GM18907 (cell line): ENCODE measurements around the gene PPP2R5E.
A peak's percentile ranks its signal among the peaks of the same experiment; 100 is the strongest.

Experiments used
- ATAC-seq: cut with Tn5 transposase; IDR thresholded peaks from one replicate; pipeline ENCODE4 v1.9.1; 2021; ENCODE audit warnings: mild to moderate bottlenecking, moderate library complexity; ENCODE audit not compliant: unreplicated experiment

Gene PPP2R5E

DNA sequence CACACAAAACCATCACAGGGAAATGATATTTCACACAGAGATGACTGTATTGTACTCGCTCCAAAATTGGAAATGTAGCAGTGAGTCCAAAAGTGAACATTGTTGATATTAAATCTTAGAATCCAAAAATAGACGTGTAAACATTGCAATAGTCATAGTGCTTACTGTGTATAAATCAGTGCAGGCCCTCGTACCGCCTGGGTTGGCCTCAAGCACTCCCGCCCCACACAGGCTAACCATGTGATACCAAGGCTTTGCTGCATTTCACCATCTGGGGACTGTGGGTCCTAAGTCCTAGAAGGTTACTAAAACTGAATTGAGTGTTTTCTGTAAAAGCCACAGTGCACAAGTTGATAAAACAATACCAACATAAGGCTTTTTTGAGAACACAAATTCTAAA lies 107.3 kb downstream of the PPP2R5E start:
- ATAC-seq = no peak

DNA sequence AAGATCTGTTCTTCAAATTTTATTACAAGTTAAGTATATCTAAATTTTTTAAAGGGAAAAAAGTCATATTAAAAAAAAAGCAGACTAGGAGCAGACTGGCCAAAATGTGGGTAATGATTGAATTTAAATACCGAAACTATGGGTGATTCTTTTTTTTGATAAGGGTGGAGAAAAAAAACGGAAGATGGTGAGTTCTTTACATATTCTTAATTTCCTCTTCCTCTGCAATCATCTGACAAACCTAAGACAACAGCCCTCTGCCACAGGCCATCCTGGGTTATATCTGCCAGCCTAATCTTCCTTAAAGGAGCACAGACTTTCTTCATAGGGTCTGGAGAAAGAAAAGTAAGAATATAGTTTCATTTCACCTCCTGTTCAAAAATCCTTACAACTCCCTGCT lies 108.0 kb downstream of the PPP2R5E start:
- ATAC-seq = no peak

DNA sequence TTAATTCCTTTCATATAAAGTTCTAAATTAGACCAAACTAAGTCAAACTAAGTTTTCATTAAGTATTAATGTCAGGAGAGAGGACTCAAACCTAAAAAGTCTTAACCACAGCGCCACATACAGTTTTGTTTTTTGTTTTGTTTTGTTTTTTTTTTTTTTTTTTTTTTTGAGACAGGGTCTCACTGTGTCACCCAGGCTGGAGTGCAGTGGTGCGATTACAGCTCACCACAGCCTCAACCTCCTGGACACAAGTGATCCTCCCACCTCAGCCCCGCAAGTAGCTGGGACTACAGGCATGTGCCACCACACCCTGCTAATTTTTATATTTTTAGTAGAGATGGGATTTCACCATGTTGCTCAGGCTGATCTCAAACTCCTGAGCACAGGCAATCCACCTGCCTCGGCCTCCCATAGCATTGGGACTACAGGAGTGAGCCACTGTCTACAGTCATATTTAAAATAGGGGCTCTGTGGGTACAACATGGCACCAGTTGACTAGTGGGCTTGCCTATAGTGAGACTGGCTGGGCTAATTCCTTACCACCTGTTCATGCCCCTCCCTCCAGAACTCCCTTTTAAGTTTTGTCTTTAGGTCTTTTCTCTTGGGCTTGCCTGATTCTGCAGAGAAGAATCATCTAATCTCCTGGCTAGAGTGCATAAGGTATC lies 110.2 kb downstream of the PPP2R5E start:
- ATAC-seq = no peak

DNA sequence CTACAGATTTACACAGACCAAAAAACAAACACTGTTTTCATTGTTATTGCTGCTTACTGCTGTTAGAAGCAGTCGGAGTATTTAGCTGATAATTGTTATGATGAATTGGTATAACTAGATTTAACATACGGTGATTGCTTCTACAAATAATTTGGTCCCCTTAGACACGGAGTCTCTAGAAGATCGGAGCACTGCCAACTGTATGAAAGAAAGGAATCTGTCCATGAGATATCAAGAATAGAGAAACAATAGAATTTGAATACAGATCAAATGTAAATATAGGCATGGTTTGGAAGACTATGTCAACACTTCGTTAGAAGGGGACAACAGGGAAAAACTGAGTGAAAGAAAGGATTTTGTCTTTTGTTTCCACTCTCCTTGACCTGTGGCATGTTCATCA lies 110.9 kb downstream of the PPP2R5E start:
- ATAC-seq = no peak

DNA sequence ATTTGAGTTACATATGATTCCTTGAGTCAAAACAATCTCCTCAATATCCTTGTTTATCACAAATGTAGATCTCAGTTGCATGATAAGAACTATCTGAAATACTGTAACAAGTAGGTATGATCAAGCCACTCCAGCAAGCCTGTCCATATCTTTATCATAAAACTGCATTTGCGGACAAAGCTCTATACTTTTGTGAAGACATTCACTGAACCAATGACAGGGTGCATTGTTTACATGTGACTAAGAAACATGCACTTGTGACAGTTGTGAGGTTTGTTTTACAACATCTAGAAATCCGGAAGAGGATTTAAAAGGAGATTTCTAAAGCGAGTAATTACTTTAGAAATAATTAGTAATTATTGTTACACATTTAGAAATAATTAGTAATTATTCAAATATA lies 111.7 kb downstream of the PPP2R5E start:
- no peak for ATAC-seq

DNA sequence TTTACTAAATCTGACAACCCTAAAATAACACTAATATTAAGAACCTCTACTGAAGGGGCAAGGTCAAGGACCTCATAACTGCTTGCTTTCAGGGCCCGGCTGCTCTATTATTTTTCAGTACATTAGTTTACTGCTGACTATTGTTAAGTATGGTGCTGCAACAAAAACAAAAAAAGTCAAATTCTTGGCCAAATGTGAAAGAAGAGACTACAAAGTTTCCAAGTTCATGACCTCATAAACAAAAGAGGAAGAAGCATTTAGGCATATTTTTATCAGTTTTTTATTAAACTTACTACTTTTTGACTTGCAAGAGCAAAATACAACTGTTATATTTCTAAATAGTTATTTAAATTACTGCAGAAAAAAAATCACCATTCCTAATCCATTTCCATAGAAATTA lies 114.7 kb downstream of the PPP2R5E start:
- ATAC-seq = no peak

DNA sequence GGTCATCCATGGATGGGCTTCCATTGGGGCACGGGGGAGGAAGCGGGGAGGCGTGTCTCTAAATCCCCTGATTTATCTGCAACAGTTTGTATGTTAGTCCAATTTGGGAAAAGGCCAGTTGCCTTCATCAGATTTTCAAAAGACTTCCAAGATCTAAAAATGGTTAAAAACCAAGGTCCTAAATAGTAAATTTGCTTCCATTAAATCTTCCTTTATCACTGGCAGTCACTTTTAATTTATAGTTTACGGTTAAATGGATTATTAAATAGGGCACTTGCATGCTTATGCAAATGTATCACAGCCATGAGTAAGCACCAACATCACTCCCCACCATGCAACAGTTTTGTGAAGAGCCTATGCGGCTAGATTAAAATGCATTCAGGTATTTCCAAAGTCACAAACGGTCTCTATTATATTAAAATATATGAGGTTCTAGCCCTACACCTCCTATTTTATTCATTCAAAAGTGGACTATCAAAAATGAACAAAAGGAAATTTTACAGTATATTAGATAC lies 116.3 kb downstream of the PPP2R5E start:
- no peak for ATAC-seq

DNA sequence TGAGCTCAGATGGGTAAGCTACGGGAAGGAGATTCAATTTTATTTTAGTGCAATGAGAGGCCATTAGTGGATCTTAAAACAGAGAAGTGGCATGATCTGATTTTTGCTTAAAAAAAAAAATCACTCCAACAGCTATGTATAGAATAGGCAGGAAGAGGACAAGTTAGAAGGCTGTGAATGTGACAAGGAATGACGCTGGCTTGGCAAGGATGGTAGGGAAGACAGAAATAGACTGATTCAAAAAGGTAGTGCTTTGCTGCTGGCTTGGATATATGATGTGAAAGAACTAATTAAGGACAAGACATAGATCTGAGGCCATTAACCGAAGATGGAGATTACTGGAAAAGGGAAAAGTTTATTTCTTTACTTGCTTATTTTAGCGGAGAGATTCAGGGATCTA lies 119.3 kb downstream of the PPP2R5E start:
- no peak for ATAC-seq

DNA sequence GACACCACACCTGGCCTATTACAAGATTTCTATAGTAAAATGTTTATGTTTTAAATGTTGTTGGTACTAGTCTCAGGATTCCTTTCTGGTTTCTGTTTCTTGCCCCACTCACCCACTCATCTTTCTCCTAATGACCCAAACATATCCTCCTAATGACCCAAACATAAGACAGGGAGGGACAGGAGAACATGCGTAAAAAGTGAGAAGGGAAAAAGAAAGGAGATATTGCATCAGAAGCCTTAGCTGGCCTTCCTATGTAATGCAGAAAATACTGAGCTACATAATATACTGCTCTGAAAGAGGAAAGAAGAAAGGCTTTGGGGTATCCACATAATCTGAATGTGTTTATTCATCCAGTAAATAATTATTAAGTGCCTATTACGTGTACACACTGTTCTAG lies 119.8 kb downstream of the PPP2R5E start:
- no peak for ATAC-seq

DNA sequence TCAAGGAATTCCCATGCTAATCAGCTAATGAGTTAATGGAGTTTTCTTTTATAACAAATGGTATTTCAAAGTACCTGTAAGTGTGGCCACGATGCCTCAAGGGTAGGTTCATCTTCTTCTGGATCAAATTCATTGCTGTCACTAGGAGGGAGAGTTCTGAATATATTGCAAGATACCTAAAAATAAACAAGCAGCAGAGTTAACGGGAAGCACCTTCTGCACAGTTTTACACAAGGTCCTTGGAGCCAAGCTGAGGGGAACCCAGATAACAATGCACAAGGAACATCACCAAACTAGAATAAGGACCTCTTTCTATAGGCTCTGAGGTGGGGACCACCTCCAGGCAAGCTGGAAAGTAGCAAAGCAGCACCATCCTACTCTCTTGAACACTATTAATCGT lies 121.3 kb downstream of the PPP2R5E start:
- ATAC-seq = no peak

DNA sequence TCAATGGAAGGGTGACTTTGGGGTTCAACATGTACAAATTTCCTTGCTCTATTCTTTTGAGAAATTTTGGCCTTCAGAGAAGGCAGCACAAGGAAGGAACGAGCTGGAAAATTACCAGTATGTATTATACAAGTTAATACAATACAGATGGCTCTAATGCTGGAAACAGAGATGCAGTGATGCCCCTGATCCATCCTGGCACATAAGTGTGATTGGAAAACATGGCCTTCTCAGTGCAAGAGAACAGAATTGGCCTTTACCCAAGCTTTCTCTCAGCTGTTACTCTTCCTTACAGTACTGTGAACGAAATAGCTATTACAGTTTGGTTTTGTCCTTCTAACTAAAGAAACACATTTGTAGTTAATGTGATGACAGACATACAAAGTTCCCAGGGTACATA lies 122.0 kb downstream of the PPP2R5E start:
- no peak for ATAC-seq

DNA sequence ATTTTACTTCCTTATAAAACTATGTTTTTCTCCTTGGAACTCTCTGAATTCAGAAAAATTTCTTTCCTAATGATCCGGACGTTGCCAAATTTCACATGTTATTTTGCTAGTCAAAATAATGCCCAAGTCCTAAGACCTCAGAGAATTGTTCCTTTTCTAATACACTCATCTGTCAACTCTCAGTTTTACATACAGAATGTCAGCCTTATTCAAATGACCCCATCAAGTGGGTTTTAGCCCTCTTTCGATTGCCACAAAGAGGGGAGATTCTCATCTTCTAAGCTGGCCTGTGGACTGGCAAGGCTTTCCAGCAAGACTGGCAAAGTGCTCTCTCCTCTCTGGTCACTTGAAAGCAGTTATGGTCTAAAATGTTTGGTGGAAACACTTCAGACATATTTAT lies 125.2 kb downstream of the PPP2R5E start:
- no peak for ATAC-seq

DNA sequence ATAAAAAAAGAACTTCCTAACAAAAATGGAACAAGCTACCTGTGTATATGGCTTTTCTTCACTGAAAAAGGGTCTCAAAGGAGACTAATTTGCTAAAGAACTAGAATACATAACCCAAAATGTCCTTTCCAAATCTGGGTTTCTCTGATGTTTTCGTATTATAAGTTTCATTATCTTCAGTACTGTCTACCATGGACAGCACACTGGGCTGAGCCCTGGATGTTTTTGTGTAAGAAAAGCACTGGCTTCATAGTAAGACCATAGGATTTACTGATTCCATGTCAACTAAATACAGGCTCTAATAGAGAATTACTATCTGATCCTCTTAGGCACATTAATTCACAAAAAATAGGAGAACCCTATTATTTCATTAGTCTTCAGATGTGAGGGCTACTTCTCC lies 130.2 kb downstream of the PPP2R5E start:
- ATAC-seq = no peak

DNA sequence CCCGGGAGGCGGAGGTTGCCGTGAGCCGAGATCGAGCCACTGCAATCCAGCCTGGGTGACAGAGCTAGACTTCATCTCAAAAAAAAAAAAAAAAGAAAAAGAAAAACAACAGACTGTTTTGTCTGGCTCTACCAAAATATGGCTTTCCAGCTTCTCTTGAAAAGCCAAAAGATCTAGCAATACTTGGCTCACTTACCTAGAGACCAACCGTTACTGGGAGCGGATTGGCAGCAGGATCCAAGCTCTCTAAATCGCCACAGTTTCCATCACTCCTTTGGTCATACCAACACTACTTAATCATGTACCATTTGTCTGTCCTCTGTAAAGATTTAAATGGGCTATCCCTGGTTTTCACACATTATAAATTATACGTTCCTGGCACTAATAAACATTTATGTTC lies 136.8 kb downstream of the PPP2R5E start:
- no peak for ATAC-seq

DNA sequence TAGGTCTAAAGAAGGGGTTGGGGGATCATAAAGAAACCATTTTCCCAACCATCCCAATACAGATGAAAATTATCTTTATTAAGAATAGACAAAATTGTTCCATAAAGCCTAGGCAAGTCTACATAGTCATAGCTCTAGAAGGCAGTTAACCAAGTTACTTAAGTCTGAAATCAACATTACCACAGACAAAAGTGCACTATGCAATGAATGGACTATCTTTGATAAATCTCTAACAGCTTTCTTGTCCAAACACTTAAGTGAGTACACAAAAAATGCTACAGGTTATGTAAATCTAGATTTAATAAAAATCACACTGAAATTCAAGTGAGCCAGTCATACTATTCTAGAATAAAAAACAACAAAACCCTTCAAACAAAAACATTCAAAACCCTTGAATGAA lies 137.5 kb downstream of the PPP2R5E start:
- ATAC-seq = no peak

DNA sequence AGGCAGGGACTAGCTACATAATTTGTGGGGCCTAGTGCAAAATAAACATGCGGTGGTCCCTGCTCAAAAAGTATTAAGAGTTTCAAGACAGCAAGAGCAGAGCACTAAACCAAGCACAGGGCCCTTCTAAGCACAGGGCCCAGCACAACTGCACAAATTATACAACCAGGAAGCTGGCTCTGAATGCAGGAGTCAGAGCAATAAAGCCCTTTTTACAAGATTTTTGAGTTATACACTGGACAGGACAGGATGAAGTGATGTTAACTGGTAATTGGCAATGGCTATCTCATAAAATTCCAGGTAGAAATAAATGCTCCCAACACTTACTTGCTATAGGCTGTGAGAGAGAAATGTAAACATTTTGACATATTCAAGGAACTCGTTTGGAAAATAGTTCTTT lies 138.3 kb downstream of the PPP2R5E start:
- ATAC-seq = no peak

DNA sequence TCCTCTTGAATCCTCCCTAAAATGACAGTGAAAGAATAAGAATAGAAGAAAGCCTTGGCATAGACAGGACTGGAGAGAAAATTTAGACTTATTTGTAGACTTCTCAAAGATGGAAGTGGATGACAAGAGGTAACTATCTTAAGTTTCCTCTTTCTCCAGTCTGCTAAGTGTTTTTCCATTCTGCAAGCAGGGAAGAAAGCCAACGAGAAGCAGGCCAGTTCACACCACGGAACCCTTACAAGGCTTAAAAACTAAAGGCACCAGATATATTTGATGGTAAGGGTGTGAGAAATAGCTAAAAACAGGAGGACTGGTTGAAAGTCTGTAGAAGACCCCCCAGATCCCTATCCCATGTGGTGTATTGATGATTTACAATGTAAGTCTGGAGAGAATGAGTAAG lies 141.5 kb downstream of the PPP2R5E start:
- ATAC-seq = no peak

DNA sequence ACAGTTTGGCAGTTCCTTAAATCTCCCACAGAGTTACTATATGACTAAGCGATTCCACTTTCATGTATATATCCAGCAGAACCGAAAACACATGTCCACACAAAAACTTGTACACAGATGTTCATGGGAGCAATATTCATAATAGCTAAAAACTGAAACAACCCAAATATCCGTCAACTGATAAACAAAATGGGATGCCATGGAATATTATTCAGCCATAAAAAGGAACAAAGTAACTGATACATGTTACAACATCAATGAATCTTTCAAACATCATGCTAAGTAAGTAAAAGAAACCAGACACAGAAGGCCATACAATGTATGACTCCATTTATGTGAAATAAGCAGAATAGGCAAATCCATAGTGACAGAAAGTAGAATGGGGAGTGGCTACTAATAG lies 144.2 kb downstream of the PPP2R5E start:
- ATAC-seq = no peak

DNA sequence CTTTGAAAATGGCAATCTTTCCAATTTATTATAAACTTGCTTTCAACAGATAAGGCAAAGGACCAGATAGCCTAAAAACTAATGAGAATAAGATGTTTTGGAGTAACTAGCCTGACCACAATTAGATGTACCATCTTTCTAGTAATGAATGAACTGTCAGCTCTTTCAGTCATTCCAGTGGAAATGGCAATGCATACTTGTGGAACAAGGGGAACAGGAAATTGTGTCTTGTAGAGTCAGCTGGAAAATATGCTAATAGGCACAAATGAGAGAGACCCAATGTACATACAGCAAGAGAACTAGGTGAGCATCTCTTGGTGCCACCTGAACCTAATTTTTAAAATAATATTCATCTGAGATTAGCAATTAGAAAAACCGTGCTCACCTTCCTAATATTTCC lies 148.3 kb downstream of the PPP2R5E start:
- ATAC-seq = no peak

DNA sequence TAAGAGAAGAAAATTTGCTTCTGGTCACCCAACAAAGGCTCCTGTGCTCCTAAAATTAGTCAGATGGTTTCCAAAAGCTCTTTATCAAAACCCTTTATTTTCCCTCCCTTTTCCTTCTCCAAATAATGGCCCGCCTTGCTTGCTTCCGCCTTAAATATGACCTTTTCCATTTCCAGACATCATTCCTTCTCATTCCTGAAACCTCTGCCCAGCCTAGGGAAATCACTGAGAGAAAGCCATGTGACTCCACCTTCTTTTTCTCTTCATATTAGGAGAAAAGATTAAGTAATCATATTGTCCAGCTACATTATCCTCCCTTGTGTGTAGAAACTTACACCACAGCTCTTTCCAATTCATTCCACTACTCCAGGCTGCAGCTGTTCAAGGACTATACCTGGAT lies 148.7 kb downstream of the PPP2R5E start:
- ATAC-seq = no peak

DNA sequence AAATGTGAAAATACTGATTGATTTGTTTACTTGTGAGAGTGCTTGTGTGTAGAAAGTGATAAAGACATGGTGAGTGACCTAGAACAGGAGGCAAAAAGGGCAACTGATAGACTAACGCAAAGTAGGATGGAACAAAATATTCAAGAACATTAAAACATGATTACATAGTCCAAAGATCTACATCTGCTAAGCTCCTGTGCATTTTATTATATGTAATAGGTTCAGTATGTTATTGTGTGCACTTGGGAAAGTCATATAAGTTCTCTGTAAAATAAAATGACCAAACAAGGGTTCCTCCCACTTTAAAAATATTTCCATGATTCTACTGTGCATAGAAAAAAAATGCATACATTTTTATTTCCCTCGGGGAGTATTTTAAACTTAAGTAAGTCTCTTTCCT lies 150.2 kb downstream of the PPP2R5E start:
- ATAC-seq = no peak

DNA sequence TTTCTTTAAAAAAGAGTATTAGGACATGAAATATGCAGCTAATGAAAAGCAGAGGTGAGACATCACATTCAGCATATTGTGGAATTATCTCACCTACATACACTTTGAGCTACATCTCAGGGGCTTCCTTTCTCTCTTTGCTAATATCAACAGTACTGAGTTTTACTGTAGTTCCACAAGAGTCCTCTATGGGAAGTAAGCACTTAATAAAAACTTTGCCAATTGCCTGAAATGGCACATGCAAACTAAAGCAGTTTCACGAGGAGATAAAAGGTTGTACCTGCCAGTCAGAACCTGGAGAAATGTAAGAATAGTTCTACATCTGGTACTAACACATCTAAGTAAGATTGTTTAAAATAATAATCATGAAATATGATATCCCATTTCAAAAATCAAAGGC lies 150.9 kb downstream of the PPP2R5E start:
- no peak for ATAC-seq

DNA sequence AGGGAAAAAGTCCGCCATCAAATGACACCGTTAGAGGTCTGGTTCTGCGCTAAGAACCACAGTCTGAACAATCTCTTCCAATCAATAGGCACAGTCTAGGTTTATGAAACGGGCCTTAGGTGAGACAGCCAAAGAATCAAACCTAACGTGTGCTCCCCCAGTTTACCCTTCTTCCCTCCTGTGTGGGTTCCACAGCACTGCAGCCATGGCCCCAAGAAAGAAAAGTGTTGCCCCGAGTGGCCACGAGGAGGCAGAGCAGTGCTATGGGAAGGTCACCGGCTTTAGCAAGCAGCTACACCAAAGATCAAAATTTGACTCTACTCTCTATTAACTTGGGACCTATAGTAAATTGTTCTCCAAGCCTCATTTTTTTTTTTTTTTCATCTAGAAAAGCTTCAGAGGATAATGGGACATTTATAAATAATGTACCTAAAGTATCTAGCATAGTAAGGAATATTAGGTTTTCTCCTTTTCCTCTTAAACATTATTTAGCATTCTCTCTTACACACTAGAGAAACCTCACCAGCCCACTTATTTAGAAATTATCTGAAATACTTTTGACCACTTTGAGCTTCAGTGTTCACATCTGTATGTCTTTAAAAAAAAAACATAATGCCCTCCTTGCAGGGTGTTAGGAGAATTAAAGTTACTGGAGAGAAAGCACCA lies 154.3 kb downstream of the PPP2R5E start:
- peak; percentile 70 for ATAC-seq
